ENCODE results near the gene CHN2. TPM values are rescaled to one million over a fixed set of nuclear protein-coding genes. Genes with fewer than 3 reads are reported as not detected.

CHN2 gene
- total RNA-seq, 6 experiments from 2014 or later = not detected

DNA sequence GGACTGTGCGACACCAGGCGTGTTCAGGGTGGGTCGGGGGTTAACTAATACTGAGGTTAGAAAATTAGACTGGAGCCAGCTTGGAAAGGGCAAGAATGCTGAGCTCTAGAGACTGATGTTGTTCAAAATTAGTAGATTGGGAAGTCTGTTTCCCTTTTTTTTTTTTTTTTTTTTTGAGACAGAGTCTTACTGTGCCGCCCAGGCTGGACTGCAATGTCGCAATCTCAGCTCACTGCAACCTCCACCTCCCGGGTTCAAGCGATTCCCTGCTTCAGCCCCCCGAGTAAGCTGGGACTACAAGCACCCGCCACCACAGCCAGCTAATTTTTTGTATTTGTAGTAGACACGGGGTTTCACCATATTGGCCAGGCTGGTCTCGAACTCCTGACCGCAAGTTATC, 45.5 kb upstream of the CHN2 start:
- no peak for DNase-seq
- no peaks in the 10 kb centered on the region; the same call in 1 of the 2 replicates for H3K4me1 Mint-ChIP-seq (ENCODE audit: low read depth)
- no peaks in the 10 kb centered on the region for H3K36me3 Mint-ChIP-seq (ENCODE audit: low read depth)
- H3K27ac Mint-ChIP-seq = no peak overlapping the region
- no peak overlapping the region for H3K4me3 Mint-ChIP-seq
- H3K9me3 Mint-ChIP-seq = no peaks in the 10 kb centered on the region; the same call in 1 of the 2 replicates
- TF ChIP-seq, protein P1, sequence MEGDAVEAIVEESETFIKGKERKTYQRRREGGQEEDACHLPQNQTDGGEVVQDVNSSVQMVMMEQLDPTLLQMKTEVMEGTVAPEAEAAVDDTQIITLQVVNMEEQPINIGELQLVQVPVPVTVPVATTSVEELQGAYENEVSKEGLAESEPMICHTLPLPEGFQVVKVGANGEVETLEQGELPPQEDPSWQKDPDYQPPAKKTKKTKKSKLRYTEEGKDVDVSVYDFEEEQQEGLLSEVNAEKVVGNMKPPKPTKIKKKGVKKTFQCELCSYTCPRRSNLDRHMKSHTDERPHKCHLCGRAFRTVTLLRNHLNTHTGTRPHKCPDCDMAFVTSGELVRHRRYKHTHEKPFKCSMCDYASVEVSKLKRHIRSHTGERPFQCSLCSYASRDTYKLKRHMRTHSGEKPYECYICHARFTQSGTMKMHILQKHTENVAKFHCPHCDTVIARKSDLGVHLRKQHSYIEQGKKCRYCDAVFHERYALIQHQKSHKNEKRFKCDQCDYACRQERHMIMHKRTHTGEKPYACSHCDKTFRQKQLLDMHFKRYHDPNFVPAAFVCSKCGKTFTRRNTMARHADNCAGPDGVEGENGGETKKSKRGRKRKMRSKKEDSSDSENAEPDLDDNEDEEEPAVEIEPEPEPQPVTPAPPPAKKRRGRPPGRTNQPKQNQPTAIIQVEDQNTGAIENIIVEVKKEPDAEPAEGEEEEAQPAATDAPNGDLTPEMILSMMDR (IDR thresholded peaks at IDR 0.05) = no peak
- peaks cover 22% of the 10 kb centered on the region for H3K27me3 Mint-ChIP-seq (ENCODE audit: insufficient read depth)

DNA sequence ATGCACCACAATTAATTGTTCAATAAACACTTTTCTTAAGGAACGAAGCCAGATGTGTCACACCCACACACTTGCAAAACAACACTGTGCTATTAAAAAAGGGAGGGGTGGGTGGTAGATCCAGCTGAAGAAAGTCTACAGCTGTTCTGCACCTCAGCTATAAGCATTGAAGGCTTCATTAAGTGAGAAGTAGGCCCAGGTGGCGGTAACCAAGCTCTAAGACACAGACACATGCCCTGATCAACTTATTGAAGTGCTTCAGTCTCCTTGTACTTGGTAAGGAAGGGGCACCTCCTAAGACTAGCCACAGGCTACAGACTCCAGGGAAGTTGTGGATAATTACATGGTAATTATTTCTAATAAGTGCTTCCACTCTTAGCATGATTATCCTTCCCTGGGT, 43.7 kb upstream of the CHN2 start:
- peaks cover 25% of the 10 kb centered on the region for H3K27me3 Mint-ChIP-seq (ENCODE audit: insufficient read depth)
- no peaks in the 10 kb centered on the region; the same call in 1 of the 2 replicates for H3K4me1 Mint-ChIP-seq (ENCODE audit: low read depth)

GRCh38 chr7:29154076-29154475, 40.5 kb upstream of the CHN2 start:
- DNase-seq = no peak
- no peaks in the 10 kb centered on the region for H3K36me3 Mint-ChIP-seq (ENCODE audit: low read depth)
- H3K4me1 Mint-ChIP-seq (ENCODE audit: low read depth) = no peaks in the 10 kb centered on the region
- TF ChIP-seq, protein P1 (IDR thresholded peaks at IDR 0.05) = no peak
- no peak overlapping the region for H3K27ac Mint-ChIP-seq
- H3K9me3 Mint-ChIP-seq = peaks cover 7% of the 10 kb centered on the region
- no peak overlapping the region for H3K4me3 Mint-ChIP-seq
- peaks cover 11% of the 10 kb centered on the region for H3K27me3 Mint-ChIP-seq (ENCODE audit: insufficient read depth)

More for the DNA sequence above, 43.7 kb upstream of the CHN2 start:
- Mint-ChIP-seq H3K4me3 (no peak overlapping the region), H3K9me3 (peaks cover 7% of the 10 kb centered on the region), H3K27ac (no peak overlapping the region), H3K36me3 (ENCODE audit: low read depth) (no peaks in the 10 kb centered on the region)
- TF ChIP-seq, protein P1 (IDR thresholded peaks at IDR 0.05) = no peak
- no peak for DNase-seq

GRCh38 chr7:29156907-29157452, 37.6 kb upstream of the CHN2 start:
- no peak for DNase-seq
- Mint-ChIP-seq H3K4me1 (ENCODE audit: low read depth) (no peaks in the 10 kb centered on the region), H3K36me3 (ENCODE audit: low read depth) (no peaks in the 10 kb centered on the region), H3K4me3 (no peak overlapping the region), H3K27ac (no peak overlapping the region), H3K27me3 (ENCODE audit: insufficient read depth) (peaks cover 13% of the 10 kb centered on the region), H3K9me3 (peaks cover 11% of the 10 kb centered on the region)
- TF ChIP-seq, protein P1 (IDR thresholded peaks at IDR 0.05) = no peak

- DNase-seq = no peak
- Mint-ChIP-seq H3K9me3 (peaks cover 11% of the 10 kb centered on the region), H3K4me1 (ENCODE audit: low read depth) (no peaks in the 10 kb centered on the region), H3K36me3 (ENCODE audit: low read depth) (no peaks in the 10 kb centered on the region), H3K4me3 (no peak overlapping the region), H3K27ac (no peak overlapping the region), H3K27me3 (ENCODE audit: insufficient read depth) (peaks cover 8% of the 10 kb centered on the region)
- TF ChIP-seq, protein P1 (IDR thresholded peaks at IDR 0.05) = no peak
Observed at GRCh38 chr7:29158795-29159423, 35.7 kb upstream of the CHN2 start.

All from HFFc6 (cell line).